Uterus (tissue), 4 donors: ENCODE data around the gene MYBPH. TPM values are rescaled to one million over a fixed set of nuclear protein-coding genes. Genes with fewer than 3 reads are reported as not detected.

Source experiments
- DNase-seq, 2 donors: peaks; one replicate each; pipeline ENCODE4 v3.0.0-alpha.2; 2019 to 2020
- H3K27ac ChIP-seq, 2 donors: fragments of 200-600 bp; sonication (generic); 1 replicate in 1 of 2; 2 replicates in 1 of 2; pipeline ENCODE4 v1.5.1; 2016 to 2018
- H3K27me3 ChIP-seq, 2 donors: fragments of 200-600 bp; sonication (generic); one replicate each; pipeline ENCODE4 v1.5.1; 2018 to 2019; ENCODE audit warnings: control low read depth in 1 of 2
- H3K36me3 ChIP-seq, 2 donors: fragments of 200-600 bp; sonication (generic); one replicate each; pipeline ENCODE4 v1.5.1; 2019; ENCODE audit warnings: control low read depth in 1 of 2
- H3K4me1 ChIP-seq, 2 donors: fragments of 200-600 bp; sonication (generic); one replicate each; pipeline ENCODE4 v1.5.1; 2018 to 2019; ENCODE audit warnings: control low read depth in 1 of 2
- H3K4me3 ChIP-seq, 2 donors: fragments of 200-600 bp; sonication (generic); 1 replicate in 1 of 2; 2 replicates in 1 of 2; pipeline ENCODE4 v1.5.1; 2018 to 2019; ENCODE audit warnings: mild to moderate bottlenecking in 1 of 2
- H3K9me3 ChIP-seq, 2 donors: fragments of 200-600 bp; sonication (generic); one replicate each; pipeline ENCODE4 v1.5.1; 2019; ENCODE audit warnings: control low read depth in 1 of 2
- CTCF ChIP-seq, 4 experiments: fragments of 200-600 bp in 2 of 4; fragments of 450-650 bp in 2 of 4; sonication (generic) in 2 of 4; IDR thresholded peaks; one replicate each; pipeline ENCODE4 v1.5.1; 2016 to 2019; ENCODE audit warnings: antibody characterized with exemption in 4 of 4, mild to moderate bottlenecking in 2 of 4, moderate library complexity in 1 of 4
- POLR2A ChIP-seq, 2 donors: fragments of 450-650 bp; IDR thresholded peaks; one replicate each; pipeline ENCODE4 v1.6.1; 2016; ENCODE audit warnings: antibody characterized with exemption in 2 of 2, mild to moderate bottlenecking in 1 of 2, moderate library complexity in 1 of 2
- intact Hi-C: fragments of 100-400 bp; cut with DNase I; formaldehyde crosslinking; loops from one replicate; pipeline ENCODE4 v1.15.1; 2023; ENCODE audit warnings: low total_unique reads
- total RNA-seq, 4 donors: library from RNA; depleted of rRNA in 3 of 4; stranded (reverse); fragments of >200 nt in 3 of 4; gene quantifications; one replicate each; pipeline versions ENCODE4 v1.1.0 to v1.2.4, GENCODE V29; 2014 to 2023
- donor health status: DM: yes; HTN: yes; CAD: no.

The MYBPH gene
- total RNA-seq, 4 donors from 2014 or later, result 0.64 TPM; not detected in 3

- Histone ChIP-seq H3K4me1 (no peaks in the 10 kb centered on the region), H3K27ac (no peak overlapping the region), H3K27me3 (no peaks in the 10 kb centered on the region), H3K4me3 (no peak overlapping the region), H3K36me3 (no peaks in the 10 kb centered on the region), H3K9me3 (no peaks in the 10 kb centered on the region)
- no peak for TF ChIP-seq CTCF (IDR thresholded peaks at IDR 0.05)
- no peak for TF ChIP-seq POLR2A (IDR thresholded peaks at IDR 0.05)
- no peak for DNase-seq
- intact Hi-C loops, result no loop called here
These were observed 7.3 kb downstream of the MYBPH start for GRCh38 chr1:203168256-203168786.

- intact Hi-C loops, result no loop called here
- Histone ChIP-seq H3K27me3 (no peaks in the 10 kb centered on the region), H3K4me1 (no peaks in the 10 kb centered on the region), H3K36me3 (no peaks in the 10 kb centered on the region), H3K4me3 (no peak overlapping the region), H3K9me3 (no peaks in the 10 kb centered on the region), H3K27ac (no peak overlapping the region)
- DNase-seq, result no peak
- no peak for TF ChIP-seq POLR2A (IDR thresholded peaks at IDR 0.05)
- no peak for TF ChIP-seq CTCF (IDR thresholded peaks at IDR 0.05)
These were observed 7.8 kb downstream of the MYBPH start for GRCh38 chr1:203167913-203168200.

GRCh38 chr1:203167026-203167912 is 8.4 kb downstream of the MYBPH start:
- H3K27me3 ChIP-seq, result no peaks in the 10 kb centered on the region
- H3K27ac ChIP-seq, result no peak overlapping the region
- H3K4me1 ChIP-seq, result no peaks in the 10 kb centered on the region
- no peaks in the 10 kb centered on the region for H3K36me3 ChIP-seq
- DNase-seq, result no peak
- intact Hi-C loops, result no loop called here
- H3K4me3 ChIP-seq, result no peak overlapping the region
- TF ChIP-seq CTCF (IDR thresholded peaks at IDR 0.05) (no peak), POLR2A (IDR thresholded peaks at IDR 0.05) (no peak)
- H3K9me3 ChIP-seq, result no peaks in the 10 kb centered on the region

- TF ChIP-seq POLR2A (IDR thresholded peaks at IDR 0.05) (no peak), CTCF (IDR thresholded peaks at IDR 0.05) (peak in 1 of 4 experiments; percentile 14)
- no peaks in the 10 kb centered on the region for H3K4me1 ChIP-seq
- no peaks in the 10 kb centered on the region for H3K36me3 ChIP-seq
- intact Hi-C loops, result no loop called here
- DNase-seq, result no peak
- H3K4me3 ChIP-seq, result no peak overlapping the region
- H3K9me3 ChIP-seq, result no peaks in the 10 kb centered on the region
- no peaks in the 10 kb centered on the region for H3K27me3 ChIP-seq
- H3K27ac ChIP-seq, result no peak overlapping the region
These were observed 9.3 kb downstream of the MYBPH start for GRCh38 chr1:203166192-203166940.

- intact Hi-C loops, result no loop called here
- no peaks in the 10 kb centered on the region for H3K9me3 ChIP-seq
- no peaks in the 10 kb centered on the region for H3K36me3 ChIP-seq
- H3K27me3 ChIP-seq, result no peaks in the 10 kb centered on the region
- H3K4me3 ChIP-seq, result no peak overlapping the region
- H3K4me1 ChIP-seq, result no peaks in the 10 kb centered on the region
- DNase-seq, result no peak
- no peak for TF ChIP-seq CTCF (IDR thresholded peaks at IDR 0.05)
- no peak for TF ChIP-seq POLR2A (IDR thresholded peaks at IDR 0.05)
- no peak overlapping the region for H3K27ac ChIP-seq
These were observed 9.8 kb downstream of the MYBPH start for GRCh38 chr1:203165800-203166161.
